GM12878 (cell line): Measurements from ENCODE around the gene CASR. TPM values are rescaled to one million over a fixed set of nuclear protein-coding genes. Genes with fewer than 3 reads are reported as not detected.

Experiments used
- ATAC-seq: fragments of 200-7000 bp; cut with Tn5 transposase; 3 replicates; pipeline ENCODE4 v1.9.1; 2020; ENCODE audit warnings: mild to moderate bottlenecking, moderate library complexity
- BruUV-seq: library from RNA; stranded (reverse); fragments of 400-500 nt; replicated peaks from 2 replicates; lab custom pipeline; 2021; lab: Mats Ljungman, UMichigan
- CTCF ChIA-PET: fragments of 300-600 bp; sonication (Branson Sonifier 250); formaldehyde crosslinking; extraction: SDS; loops from one replicate; lab custom pipeline; 2021; ENCODE audit warnings: inconsistent platforms; lab: Yijun Ruan, JAX
- POLR2A ChIA-PET: fragments of 350-600 bp; formaldehyde crosslinking; extraction: SDS; loops from one replicate; lab custom pipeline; 2021; ENCODE audit warnings: inconsistent platforms; lab: Charles Lee
- RAD21 ChIA-PET: fragments of 300-600 bp; sonication (Branson Sonifier 250); formaldehyde crosslinking; loops from one replicate; lab custom pipeline; 2023; ENCODE audit warnings: antibody characterized with exemption; ENCODE audit not compliant: unreplicated experiment; lab: Charles Lee
- SMC1A ChIA-PET: fragments of 300-600 bp; sonication (Branson Sonifier 250); formaldehyde crosslinking; loops from one replicate; lab custom pipeline; 2023; ENCODE audit not compliant: unreplicated experiment, uncharacterized antibody; lab: Charles Lee
- DNase-seq: peaks from one replicate; pipeline ENCODE4 v3.0.0-alpha.2; 2011; ENCODE audit warnings: low read depth, low spot score
- FAIRE-seq: peaks from 3 replicates; lab custom pipeline; 2011; peaks lifted over from hg19 to GRCh38; lab: Jason Lieb, UNC
- H2AFZ ChIP-seq: 2 replicates; pipeline ENCODE4 v1.6.0; 2011; ENCODE audit warnings: low read depth, low read length, control low read depth; ENCODE audit not compliant: control insufficient read depth
- H3K27ac ChIP-seq: 2 replicates; pipeline ENCODE4 v1.5.1; 2011; ENCODE audit warnings: control low read depth; ENCODE audit not compliant: control insufficient read depth, insufficient read depth
- H3K27me3 ChIP-seq, 2 experiments: replicated peaks in 1 of 2; 2 replicates each; pipeline versions ENCODE4 v1.6.0 to v1.6.1; 2011; ENCODE audit warnings: low read length in 1 of 2; ENCODE audit not compliant: control insufficient read depth in 2 of 2, insufficient read depth in 2 of 2
- H3K36me3 ChIP-seq, 2 experiments: 2 replicates each; pipeline ENCODE4 v1.5.1; 2011; ENCODE audit warnings: low read length in 1 of 2; ENCODE audit not compliant: control insufficient read depth in 2 of 2, insufficient read depth in 2 of 2
- H3K4me1 ChIP-seq: 2 replicates; pipeline ENCODE4 v1.6.1; 2011; ENCODE audit warnings: mild to moderate bottlenecking, low read length, moderate library complexity, mixed read lengths; ENCODE audit not compliant: control insufficient read depth, insufficient read depth
- H3K4me2 ChIP-seq: 2 replicates; pipeline ENCODE4 v1.6.0; 2011; ENCODE audit warnings: control low read depth; ENCODE audit not compliant: control insufficient read depth, insufficient read depth
- H3K4me3 ChIP-seq: fragments of 200-600 bp; sonication (generic); 2 replicates; pipeline ENCODE4 v1.5.1; 2016
- H3K79me2 ChIP-seq: 2 replicates; pipeline ENCODE4 v1.6.0; 2011; ENCODE audit warnings: low read length; ENCODE audit not compliant: control insufficient read depth, insufficient read depth
- H3K9ac ChIP-seq: 2 replicates; pipeline ENCODE4 v1.8.0; 2011; ENCODE audit warnings: low read length, control low read depth, mixed read lengths; ENCODE audit not compliant: control insufficient read depth, insufficient read depth
- H3K9me3 ChIP-seq: replicated peaks from 3 replicates; pipeline ENCODE4 v1.5.1; 2011; ENCODE audit warnings: mild to moderate bottlenecking, low read length; ENCODE audit not compliant: control insufficient read depth, insufficient read depth
- H4K20me1 ChIP-seq: 2 replicates; pipeline ENCODE4 v1.6.0; 2011; ENCODE audit not compliant: control insufficient read depth, insufficient read depth
- EED ChIP-seq: sonication (generic); IDR thresholded peaks from 2 replicates; pipeline ENCODE4 v1.6.1; 2016; ENCODE audit warnings: antibody characterized with exemption, low read depth
- IKZF1 ChIP-seq: fragments of 450-650 bp; conservative IDR thresholded peaks from 2 replicates; pipeline ENCODE4 v1.6.1; 2017; ENCODE audit warnings: antibody characterized with exemption, mild to moderate bottlenecking
- MEF2B ChIP-seq: fragments of 450-650 bp; IDR thresholded peaks from 2 replicates; pipeline ENCODE4 v1.6.1; 2018; ENCODE audit warnings: mild to moderate bottlenecking, moderate library complexity; ENCODE audit not compliant: partially characterized antibody, poor library complexity, severe bottlenecking
- MYB ChIP-seq: fragments of 150-350 bp; IDR thresholded peaks from 2 replicates; pipeline ENCODE4 v1.6.1; 2014; ENCODE audit warnings: mild to moderate bottlenecking, low read depth, low read length, borderline replicate concordance
- SPI1 ChIP-seq: IDR thresholded peaks from 2 replicates; pipeline ENCODE4 v1.6.1; 2011; ENCODE audit warnings: low read depth, mild to moderate bottlenecking, low read length, moderate library complexity, borderline replicate concordance; ENCODE audit not compliant: insufficient read depth
- STAT1 ChIP-seq: fragments of 450-650 bp; conservative IDR thresholded peaks from 2 replicates; pipeline ENCODE4 v1.6.1; 2014; ENCODE audit warnings: antibody characterized with exemption, mild to moderate bottlenecking
- TAF1 ChIP-seq: IDR thresholded peaks from 2 replicates; pipeline ENCODE4 v1.6.1; 2011; ENCODE audit warnings: mild to moderate bottlenecking, low read depth, low read length, borderline replicate concordance
- TCF12 ChIP-seq: IDR thresholded peaks from 2 replicates; pipeline ENCODE4 v1.6.1; 2011; ENCODE audit warnings: low read depth, mild to moderate bottlenecking, low read length
- WGBS: methylation state at CpG from one replicate; pipeline ENCODE4 v1.1.6; 2016; ENCODE audit warnings: low lambda C conversion rate; ENCODE audit not compliant: insufficient replicate concordance, insufficient coverage; ENCODE audit errors: missing lambda C conversion rate; 5-methylcytosine and 5-hydroxymethylcytosine counted together
- in situ Hi-C: fragments of 300-500 bp; cut with MboI; formaldehyde crosslinking; loops from 9 replicates; pipeline ENCODE4 v1.14.3; 2018; ENCODE audit warnings: mixed read lengths
- intact Hi-C: fragments of 100-400 bp; cut with micrococcal nuclease; formaldehyde crosslinking; loops from one replicate; pipeline ENCODE4 v1.14.2; 2022; ENCODE audit not compliant: unreplicated experiment
- polyA plus RNA-seq, 11 experiments: library from polyadenylated mRNA; depleted of rRNA in 4 of 11; unstranded in 6 of 11; stranded (reverse) in 5 of 11; fragments of >200 nt; fragmentation: Nextera tagmentation in 4 of 11; fragmentation: Illumina TruSeq in 1 of 11; extraction: Ambion mirVana in 4 of 11; extraction: Trizol in 1 of 11; gene quantifications; 1 replicate in 1 of 11; 2 replicates in 10 of 11; pipeline versions ENCODE4 v1.2.1 to v1.2.3, GENCODE V29; 2011 to 2016; ENCODE audit warnings: inconsistent platforms in 2 of 11, missing spikeins in 2 of 11, low read depth in 1 of 11
- total RNA-seq, 4 experiments: library from RNA; depleted of rRNA in 3 of 4; stranded (reverse); fragments of >200 nt in 3 of 4; fragmentation: Illumina TruSeq in 1 of 4; extraction: Trizol in 1 of 4; gene quantifications; 2 replicates each; pipeline versions ENCODE4 v1.2.1 to v1.2.3, GENCODE V29; 2013 to 2021
- TF ChIP-seq, protein P1 (sequence below): IDR thresholded peaks from 2 replicates; pipeline ENCODE4 v1.6.1; 2011; ENCODE audit warnings: low read depth, low read length, improper control_type of control experiment, borderline replicate concordance
- TF ChIP-seq, protein P2 (sequence below), 3 experiments: IDR thresholded peaks in 2 of 3; conservative IDR thresholded peaks in 1 of 3; 2 replicates each; pipeline ENCODE4 v1.5.1; 2011; ENCODE audit warnings: low read depth in 3 of 3, low read length in 3 of 3, mild to moderate bottlenecking in 3 of 3, control low read depth in 2 of 3, moderate library complexity in 2 of 3, inconsistent platforms in 1 of 3, mixed read lengths in 1 of 3; ENCODE audit not compliant: control insufficient read depth in 2 of 3, insufficient read depth in 1 of 3; ENCODE audit errors: extremely low read depth in 1 of 3
- TF ChIP-seq, protein P3 (sequence below): IDR thresholded peaks from 2 replicates; pipeline ENCODE4 v1.6.1; 2012; ENCODE audit warnings: low read depth, low read length, improper control_type of control experiment
- TF ChIP-seq, protein P4 (sequence below): IDR thresholded peaks from 2 replicates; pipeline ENCODE4 v1.6.1; 2011; ENCODE audit warnings: low read depth, mild to moderate bottlenecking, low read length, moderate library complexity, borderline replicate concordance; ENCODE audit errors: extremely low read depth

CASR gene
- total and polyA plus RNA-seq, 10 of the 15 experiments (the other 5 are each of a cell fraction or from before 2014, with no cell fraction given), result 0.04 to 0.37 (median 0.11) TPM

GRCh38 chr3:122331886-122332285 lies 148.4 kb downstream of the CASR start (continued):
- TF ChIP-seq, protein P1, sequence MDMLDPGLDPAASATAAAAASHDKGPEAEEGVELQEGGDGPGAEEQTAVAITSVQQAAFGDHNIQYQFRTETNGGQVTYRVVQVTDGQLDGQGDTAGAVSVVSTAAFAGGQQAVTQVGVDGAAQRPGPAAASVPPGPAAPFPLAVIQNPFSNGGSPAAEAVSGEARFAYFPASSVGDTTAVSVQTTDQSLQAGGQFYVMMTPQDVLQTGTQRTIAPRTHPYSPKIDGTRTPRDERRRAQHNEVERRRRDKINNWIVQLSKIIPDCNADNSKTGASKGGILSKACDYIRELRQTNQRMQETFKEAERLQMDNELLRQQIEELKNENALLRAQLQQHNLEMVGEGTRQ, result no peak
- TF ChIP-seq SPI1 (no peak), TAF1 (no peak)
- TF ChIP-seq, protein P2, sequence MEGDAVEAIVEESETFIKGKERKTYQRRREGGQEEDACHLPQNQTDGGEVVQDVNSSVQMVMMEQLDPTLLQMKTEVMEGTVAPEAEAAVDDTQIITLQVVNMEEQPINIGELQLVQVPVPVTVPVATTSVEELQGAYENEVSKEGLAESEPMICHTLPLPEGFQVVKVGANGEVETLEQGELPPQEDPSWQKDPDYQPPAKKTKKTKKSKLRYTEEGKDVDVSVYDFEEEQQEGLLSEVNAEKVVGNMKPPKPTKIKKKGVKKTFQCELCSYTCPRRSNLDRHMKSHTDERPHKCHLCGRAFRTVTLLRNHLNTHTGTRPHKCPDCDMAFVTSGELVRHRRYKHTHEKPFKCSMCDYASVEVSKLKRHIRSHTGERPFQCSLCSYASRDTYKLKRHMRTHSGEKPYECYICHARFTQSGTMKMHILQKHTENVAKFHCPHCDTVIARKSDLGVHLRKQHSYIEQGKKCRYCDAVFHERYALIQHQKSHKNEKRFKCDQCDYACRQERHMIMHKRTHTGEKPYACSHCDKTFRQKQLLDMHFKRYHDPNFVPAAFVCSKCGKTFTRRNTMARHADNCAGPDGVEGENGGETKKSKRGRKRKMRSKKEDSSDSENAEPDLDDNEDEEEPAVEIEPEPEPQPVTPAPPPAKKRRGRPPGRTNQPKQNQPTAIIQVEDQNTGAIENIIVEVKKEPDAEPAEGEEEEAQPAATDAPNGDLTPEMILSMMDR (IDR thresholded peaks at IDR 0.05 in 2 of 3, conservative IDR thresholded peaks at IDR 0.05 in 1 of 3; ENCODE audit: control insufficient read depth in 2 of 3, extremely low read depth in 1 of 3, insufficient read depth in 1 of 3, low read depth in 3 of 3, low read length in 3 of 3), result no peak
- TF ChIP-seq, protein P3, sequence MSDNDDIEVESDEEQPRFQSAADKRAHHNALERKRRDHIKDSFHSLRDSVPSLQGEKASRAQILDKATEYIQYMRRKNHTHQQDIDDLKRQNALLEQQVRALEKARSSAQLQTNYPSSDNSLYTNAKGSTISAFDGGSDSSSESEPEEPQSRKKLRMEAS, result no peak

DNA sequence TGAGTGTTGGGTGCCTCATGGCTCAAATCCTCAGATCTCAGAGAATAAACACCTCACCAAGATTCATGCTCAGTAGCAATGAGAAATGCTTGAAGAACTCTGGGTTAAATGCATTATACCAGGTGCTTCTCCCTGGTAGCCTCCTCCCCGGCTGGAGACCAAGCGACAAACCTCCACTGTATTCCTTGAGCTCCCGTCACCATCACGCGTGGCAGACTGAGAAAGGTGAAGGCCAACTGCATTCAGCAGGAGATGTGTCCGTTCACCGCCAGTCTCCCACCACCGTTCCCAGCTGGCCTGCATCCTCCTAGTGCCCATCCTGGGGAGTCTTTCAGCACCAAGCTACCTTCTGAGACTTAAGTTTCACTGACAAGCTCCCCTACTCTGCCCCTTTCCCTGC lies 149.1 kb downstream of the CASR start:
- DNase-seq (no peak), FAIRE-seq (no peak), ATAC-seq (no peak)
- Histone ChIP-seq H3K36me3 (no peaks in the 10 kb centered on the region), H3K4me3 (no peak overlapping the region), H3K27me3 (no peaks in the 10 kb centered on the region), H3K4me1 (peaks cover 5% of the 10 kb centered on the region), H2AFZ (no peak overlapping the region), H3K9me3 (no peaks in the 10 kb centered on the region), H3K27ac (no peak overlapping the region), H3K9ac (no peak overlapping the region), H3K4me2 (no peak overlapping the region), H3K79me2 (no peaks in the 10 kb centered on the region), H4K20me1 (no peaks in the 10 kb centered on the region)
- intact Hi-C loops (no loop called here), in situ Hi-C loops (no loop called here)
- ChIA-PET CTCF (interaction anchor here (1.1 kb wide), 1 partner anchor 26 kb away, joined by 3 read pairs; no protein-coding TSS in a partner anchor), RAD21 (interaction anchor here (0.6 to 1.0 kb wide), 2 partner anchors 24 to 64 kb away, joined by 3 to 4 read pairs; no protein-coding TSS in a partner anchor), POLR2A (no interaction called here), SMC1A (no interaction called here)
- 75% methylated on average over 8 of the region's 8 CpGs for WGBS
- no TSS peak for BruUV-seq
- TF ChIP-seq MYB, result no peak
- TF ChIP-seq, protein P4, sequence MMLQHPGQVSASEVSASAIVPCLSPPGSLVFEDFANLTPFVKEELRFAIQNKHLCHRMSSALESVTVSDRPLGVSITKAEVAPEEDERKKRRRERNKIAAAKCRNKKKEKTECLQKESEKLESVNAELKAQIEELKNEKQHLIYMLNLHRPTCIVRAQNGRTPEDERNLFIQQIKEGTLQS, result no peak
- TF ChIP-seq EED, result no peak
- TF ChIP-seq STAT1, result no peak
- no peak for TF ChIP-seq IKZF1
- TF ChIP-seq TCF12, result no peak
- no peak for TF ChIP-seq MEF2B
